PC-3 (cell line): Measurements from ENCODE around the gene SUSD6.

ENCODE experiments used
- EZH2 ChIP-seq: fragments of 300-600 bp; sonication (generic); IDR thresholded peaks from one replicate; pipeline ENCODE4 v1.6.1; 2017; ENCODE audit warnings: antibody characterized with exemption, mild to moderate bottlenecking, low read length; ENCODE audit not compliant: unreplicated experiment
- EZH2phosphoT487 ChIP-seq: fragments of 300-600 bp; sonication (generic); IDR thresholded peaks from 2 replicates; pipeline ENCODE4 v1.6.1; 2018; ENCODE audit warnings: mild to moderate bottlenecking, antibody characterized with exemption, low read length, borderline replicate concordance
- TF ChIP-seq, protein P1 (sequence below): fragments of 300-600 bp; sonication (generic); conservative IDR thresholded peaks from 2 replicates; pipeline ENCODE4 v1.5.1; 2017; ENCODE audit warnings: antibody characterized with exemption, low read depth, mild to moderate bottlenecking, low read length

DNA sequence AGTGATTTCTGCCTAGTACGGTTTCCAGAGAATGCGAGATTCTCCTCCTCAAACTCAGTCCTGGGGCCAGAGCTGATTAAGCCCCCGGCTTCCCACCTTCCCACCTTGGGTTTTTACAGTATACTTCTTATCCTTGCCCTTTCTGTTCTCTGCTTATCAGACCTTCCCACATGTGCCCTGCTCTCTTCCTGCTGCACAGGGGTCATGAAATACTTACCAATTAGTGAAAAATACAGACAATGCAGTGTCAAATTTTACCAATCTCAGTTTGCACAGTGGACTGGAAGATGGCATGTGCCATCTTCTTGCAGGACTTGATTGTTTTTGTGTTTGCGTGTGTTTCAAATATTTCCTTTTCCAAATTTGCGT lies 14.7 kb downstream of the SUSD6 start:
- TF ChIP-seq EZH2phosphoT487 (no peak), EZH2 (no peak)
- TF ChIP-seq, protein P1, sequence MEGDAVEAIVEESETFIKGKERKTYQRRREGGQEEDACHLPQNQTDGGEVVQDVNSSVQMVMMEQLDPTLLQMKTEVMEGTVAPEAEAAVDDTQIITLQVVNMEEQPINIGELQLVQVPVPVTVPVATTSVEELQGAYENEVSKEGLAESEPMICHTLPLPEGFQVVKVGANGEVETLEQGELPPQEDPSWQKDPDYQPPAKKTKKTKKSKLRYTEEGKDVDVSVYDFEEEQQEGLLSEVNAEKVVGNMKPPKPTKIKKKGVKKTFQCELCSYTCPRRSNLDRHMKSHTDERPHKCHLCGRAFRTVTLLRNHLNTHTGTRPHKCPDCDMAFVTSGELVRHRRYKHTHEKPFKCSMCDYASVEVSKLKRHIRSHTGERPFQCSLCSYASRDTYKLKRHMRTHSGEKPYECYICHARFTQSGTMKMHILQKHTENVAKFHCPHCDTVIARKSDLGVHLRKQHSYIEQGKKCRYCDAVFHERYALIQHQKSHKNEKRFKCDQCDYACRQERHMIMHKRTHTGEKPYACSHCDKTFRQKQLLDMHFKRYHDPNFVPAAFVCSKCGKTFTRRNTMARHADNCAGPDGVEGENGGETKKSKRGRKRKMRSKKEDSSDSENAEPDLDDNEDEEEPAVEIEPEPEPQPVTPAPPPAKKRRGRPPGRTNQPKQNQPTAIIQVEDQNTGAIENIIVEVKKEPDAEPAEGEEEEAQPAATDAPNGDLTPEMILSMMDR, result no peak
